ENCODE data around the gene KIF5C.

The KIF5C gene

DNA sequence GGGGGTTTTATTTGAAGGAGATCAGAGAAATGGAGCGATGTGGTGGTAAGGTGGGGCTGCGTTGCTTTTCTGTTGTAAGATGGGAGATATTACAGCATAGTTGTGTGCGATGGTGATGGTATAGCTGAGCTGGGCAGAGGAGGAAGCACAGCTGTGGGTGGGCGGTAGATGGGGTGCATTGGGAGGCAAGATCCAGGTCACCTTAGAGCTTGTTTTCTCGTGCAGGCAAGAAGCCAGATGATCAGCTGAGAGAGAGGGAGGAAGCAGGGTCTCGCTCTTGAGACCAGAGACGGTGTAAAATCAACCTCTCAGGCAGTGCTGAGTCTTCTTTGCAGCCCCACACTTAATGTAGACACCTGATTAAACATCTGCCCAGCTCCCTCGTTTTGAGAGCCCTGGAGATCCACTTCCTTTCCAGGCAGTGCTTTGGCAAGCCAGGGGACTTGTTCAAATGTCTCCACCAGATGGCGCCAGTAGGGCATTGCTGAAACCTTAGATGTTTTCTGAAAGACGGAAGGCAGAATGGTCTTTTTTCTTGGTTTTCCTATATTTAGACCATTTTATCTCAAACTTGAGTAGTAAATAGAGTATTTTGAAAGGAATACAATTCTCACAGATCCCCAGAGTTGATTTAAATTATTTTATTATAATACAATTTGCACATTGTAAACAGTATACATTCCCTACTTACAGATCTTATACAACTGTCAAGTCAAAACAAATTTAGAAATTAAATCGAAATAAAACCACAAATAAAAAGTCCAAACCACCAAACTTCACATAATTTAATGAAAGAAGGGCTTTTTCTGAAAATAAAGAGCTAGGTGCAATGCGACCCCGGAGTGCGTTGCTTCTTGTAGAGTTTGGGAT is 142.3 kb downstream of the KIF5C start:
- Histone ChIP-seq H3K27me3 (ENCODE audit: insufficient read depth, insufficient read length) (no peaks in the 10 kb centered on the region), H3K4me3 (ENCODE audit: insufficient read length, low read depth) (no peak overlapping the region), H3K9me3 (ENCODE audit: insufficient read depth, low read length) (no peaks in the 10 kb centered on the region), H3K36me3 (ENCODE audit: insufficient read depth, insufficient read length, low read length) (peaks cover 34% of the 10 kb centered on the region), H3K4me1 (ENCODE audit: insufficient read depth, insufficient read length) (no peaks in the 10 kb centered on the region), H3K9ac (ENCODE audit: insufficient read length, low read depth) (no peak overlapping the region)
- peak; percentile 79 for DNase-seq (ENCODE audit: low read depth, low spot score)
- TF ChIP-seq YY1 (IDR thresholded peaks at IDR 0.05; ENCODE audit: insufficient read depth, insufficient read length) (no peak), SUZ12 (IDR thresholded peaks at IDR 0.05; ENCODE audit: extremely low read depth, insufficient read depth, insufficient read length) (no peak), ZNF274 (IDR thresholded peaks at IDR 0.05; ENCODE audit: low read depth, low read length) (no peak)

DNA sequence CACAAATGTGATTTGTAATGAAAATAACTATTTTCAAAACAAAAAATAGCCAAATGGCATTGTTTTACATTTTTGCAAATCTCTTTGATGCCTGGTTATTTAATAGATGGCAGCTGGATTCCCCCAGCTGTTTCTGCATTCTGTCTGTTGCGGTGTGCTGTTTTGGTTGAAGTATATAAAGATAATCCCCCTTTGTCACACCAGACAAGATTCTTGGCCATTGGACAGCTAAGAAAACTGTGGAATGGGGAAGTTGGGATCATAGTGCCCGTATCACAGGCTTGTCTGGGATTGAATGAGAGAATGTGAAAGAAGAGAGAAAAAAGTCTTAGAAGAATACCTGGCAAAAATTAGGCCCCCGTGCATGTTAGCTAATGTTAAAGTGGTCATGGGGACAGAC is 144.0 kb downstream of the KIF5C start:
- Histone ChIP-seq H3K27me3 (ENCODE audit: insufficient read depth, insufficient read length) (no peaks in the 10 kb centered on the region), H3K36me3 (ENCODE audit: insufficient read depth, insufficient read length, low read length) (peaks cover 24% of the 10 kb centered on the region), H3K4me1 (ENCODE audit: insufficient read depth, insufficient read length) (no peaks in the 10 kb centered on the region), H3K9me3 (ENCODE audit: insufficient read depth, low read length) (no peaks in the 10 kb centered on the region), H3K4me3 (ENCODE audit: insufficient read length, low read depth) (no peak overlapping the region), H3K9ac (ENCODE audit: insufficient read length, low read depth) (no peak overlapping the region)
- no peak for TF ChIP-seq ZNF274 (IDR thresholded peaks at IDR 0.05; ENCODE audit: low read depth, low read length)
- no peak for TF ChIP-seq YY1 (IDR thresholded peaks at IDR 0.05; ENCODE audit: insufficient read depth, insufficient read length)
- TF ChIP-seq SUZ12 (IDR thresholded peaks at IDR 0.05; ENCODE audit: extremely low read depth, insufficient read depth, insufficient read length) = no peak
- no peak for DNase-seq (ENCODE audit: low read depth, low spot score)

DNA sequence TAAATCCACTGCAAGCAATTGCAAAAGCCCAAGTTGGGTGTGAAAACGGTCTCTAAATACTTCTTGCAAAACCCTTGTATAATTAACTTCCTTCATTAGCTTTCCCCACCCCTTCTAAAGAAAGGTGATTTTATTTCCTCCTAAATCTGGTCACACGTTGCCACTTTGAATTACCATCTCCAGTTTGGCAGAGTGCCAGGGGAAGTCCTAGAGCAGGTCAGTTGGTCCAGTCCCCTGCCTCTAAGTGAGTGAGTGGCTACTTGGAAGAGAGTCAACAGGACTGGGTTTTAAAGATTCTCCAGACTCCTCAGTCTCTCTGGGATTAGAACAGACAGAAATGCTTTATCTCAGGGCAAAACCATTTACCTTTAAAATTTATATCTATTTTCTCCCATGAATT is 144.7 kb downstream of the KIF5C start:
- Histone ChIP-seq H3K9ac (ENCODE audit: insufficient read length, low read depth) (no peak overlapping the region), H3K4me1 (ENCODE audit: insufficient read depth, insufficient read length) (no peaks in the 10 kb centered on the region), H3K27me3 (ENCODE audit: insufficient read depth, insufficient read length) (no peaks in the 10 kb centered on the region), H3K36me3 (ENCODE audit: insufficient read depth, insufficient read length, low read length) (peaks cover 27% of the 10 kb centered on the region), H3K9me3 (ENCODE audit: insufficient read depth, low read length) (no peaks in the 10 kb centered on the region), H3K4me3 (ENCODE audit: insufficient read length, low read depth) (no peak overlapping the region)
- TF ChIP-seq SUZ12 (IDR thresholded peaks at IDR 0.05; ENCODE audit: extremely low read depth, insufficient read depth, insufficient read length) (no peak), YY1 (IDR thresholded peaks at IDR 0.05; ENCODE audit: insufficient read depth, insufficient read length) (no peak), ZNF274 (IDR thresholded peaks at IDR 0.05; ENCODE audit: low read depth, low read length) (no peak)
- no peak for DNase-seq (ENCODE audit: low read depth, low spot score)

DNA sequence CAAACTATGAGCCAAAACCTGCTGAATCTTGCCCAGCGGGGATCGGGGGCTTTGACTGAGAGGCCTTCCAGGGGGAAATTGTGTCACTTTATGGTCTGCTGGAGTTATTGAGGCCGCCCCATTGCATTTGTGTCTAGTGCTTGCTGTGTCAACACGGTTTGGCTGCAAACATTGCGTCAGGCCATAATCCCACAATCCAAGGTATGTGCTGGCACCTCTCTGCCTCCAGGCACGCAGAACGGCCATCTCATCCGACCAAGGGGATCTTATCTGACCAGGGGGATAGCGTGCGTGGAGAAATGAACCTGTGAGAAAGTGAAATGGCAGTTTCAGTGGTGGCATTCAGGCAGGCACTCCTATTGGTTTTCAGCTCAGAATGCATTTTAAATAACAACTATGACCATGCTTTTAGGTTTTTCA is 145.4 kb downstream of the KIF5C start:
- Histone ChIP-seq H3K36me3 (ENCODE audit: insufficient read depth, insufficient read length, low read length) (peaks cover 27% of the 10 kb centered on the region), H3K4me3 (ENCODE audit: insufficient read length, low read depth) (no peak overlapping the region), H3K27me3 (ENCODE audit: insufficient read depth, insufficient read length) (no peaks in the 10 kb centered on the region), H3K9me3 (ENCODE audit: insufficient read depth, low read length) (no peaks in the 10 kb centered on the region), H3K9ac (ENCODE audit: insufficient read length, low read depth) (no peak overlapping the region), H3K4me1 (ENCODE audit: insufficient read depth, insufficient read length) (no peaks in the 10 kb centered on the region)
- no peak for TF ChIP-seq YY1 (IDR thresholded peaks at IDR 0.05; ENCODE audit: insufficient read depth, insufficient read length)
- no peak for TF ChIP-seq SUZ12 (IDR thresholded peaks at IDR 0.05; ENCODE audit: extremely low read depth, insufficient read depth, insufficient read length)
- DNase-seq (ENCODE audit: low read depth, low spot score) = no peak

GRCh38 chr2:149021271-149021719 is 146.3 kb downstream of the KIF5C start:
- Histone ChIP-seq H3K9ac (ENCODE audit: insufficient read length, low read depth) (no peak overlapping the region), H3K4me1 (ENCODE audit: insufficient read depth, insufficient read length) (no peaks in the 10 kb centered on the region), H3K4me3 (ENCODE audit: insufficient read length, low read depth) (no peak overlapping the region), H3K27me3 (ENCODE audit: insufficient read depth, insufficient read length) (no peaks in the 10 kb centered on the region), H3K36me3 (ENCODE audit: insufficient read depth, insufficient read length, low read length) (peaks cover 27% of the 10 kb centered on the region), H3K9me3 (ENCODE audit: insufficient read depth, low read length) (no peaks in the 10 kb centered on the region)
- no peak for TF ChIP-seq ZNF274 (IDR thresholded peaks at IDR 0.05; ENCODE audit: low read depth, low read length)
- TF ChIP-seq YY1 (IDR thresholded peaks at IDR 0.05; ENCODE audit: insufficient read depth, insufficient read length) = no peak
- no peak for TF ChIP-seq SUZ12 (IDR thresholded peaks at IDR 0.05; ENCODE audit: extremely low read depth, insufficient read depth, insufficient read length)
- no peak for DNase-seq (ENCODE audit: low read depth, low spot score)

DNA sequence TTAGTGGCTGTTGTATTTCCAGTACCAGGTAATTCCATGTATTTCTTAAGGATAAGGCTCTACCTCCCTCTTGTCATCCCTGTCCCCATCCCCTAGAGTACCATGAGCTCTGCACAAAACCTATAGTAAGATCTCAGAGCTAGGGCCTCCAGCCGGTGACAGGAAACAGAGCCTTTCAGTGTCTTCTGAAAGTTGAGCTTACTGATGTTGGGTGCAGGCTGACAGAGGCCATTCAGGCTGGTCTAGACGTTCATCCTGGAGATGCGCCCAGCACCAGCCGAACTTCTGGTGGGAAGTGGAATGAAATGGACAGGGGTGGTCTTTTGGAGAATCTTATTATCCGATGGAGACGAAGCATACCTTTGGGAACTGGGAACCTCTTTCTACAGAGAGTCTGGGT is 146.7 kb downstream of the KIF5C start:
- H3K4me1 ChIP-seq (ENCODE audit: insufficient read depth, insufficient read length) = no peaks in the 10 kb centered on the region
- DNase-seq (ENCODE audit: low read depth, low spot score) = no peak
- TF ChIP-seq SUZ12 (IDR thresholded peaks at IDR 0.05; ENCODE audit: extremely low read depth, insufficient read depth, insufficient read length) = no peak
- H3K9me3 ChIP-seq (ENCODE audit: insufficient read depth, low read length) = no peaks in the 10 kb centered on the region
- H3K36me3 ChIP-seq (ENCODE audit: insufficient read depth, insufficient read length, low read length) = peaks cover 24% of the 10 kb centered on the region
- no peak overlapping the region for H3K4me3 ChIP-seq (ENCODE audit: insufficient read length, low read depth)
- no peak overlapping the region for H3K9ac ChIP-seq (ENCODE audit: insufficient read length, low read depth)
- no peaks in the 10 kb centered on the region for H3K27me3 ChIP-seq (ENCODE audit: insufficient read depth, insufficient read length)

GRCh38 chr2:149023091-149023490 is 148.1 kb downstream of the KIF5C start:
- no peak overlapping the region for H3K9ac ChIP-seq (ENCODE audit: insufficient read length, low read depth)
- no peaks in the 10 kb centered on the region for H3K4me1 ChIP-seq (ENCODE audit: insufficient read depth, insufficient read length)
- H3K36me3 ChIP-seq (ENCODE audit: insufficient read depth, insufficient read length, low read length) = peaks cover 21% of the 10 kb centered on the region
- no peaks in the 10 kb centered on the region for H3K27me3 ChIP-seq (ENCODE audit: insufficient read depth, insufficient read length)
- H3K9me3 ChIP-seq (ENCODE audit: insufficient read depth, low read length) = no peaks in the 10 kb centered on the region
- no peak for DNase-seq (ENCODE audit: low read depth, low spot score)
- no peak overlapping the region for H3K4me3 ChIP-seq (ENCODE audit: insufficient read length, low read depth)
- TF ChIP-seq SUZ12 (IDR thresholded peaks at IDR 0.05; ENCODE audit: extremely low read depth, insufficient read depth, insufficient read length) (no peak), YY1 (IDR thresholded peaks at IDR 0.05; ENCODE audit: insufficient read depth, insufficient read length) (no peak), ZNF274 (IDR thresholded peaks at IDR 0.05; ENCODE audit: low read depth, low read length) (no peak)

Data from NT2/D1 (cell line).